Activated CD4-positive, alpha-beta T cell treated with anti-CD3 and anti-CD28 coated beads for 36 hours (primary cell): ENCODE data around the gene SPACA5B. TPM values are rescaled to one million over a fixed set of nuclear protein-coding genes. Genes with fewer than 3 reads are reported as not detected.
"Not testable (repeated sequence)": the region's sequence is repeated elsewhere in the genome, so short reads cannot be mapped to it uniquely, and the experiment has no call there.

ENCODE experiments used
- ATAC-seq: fragments of 200-7000 bp; cut with Tn5 transposase; one replicate; pipeline ENCODE4 v1.10.0; 2021; ENCODE audit warnings: mild to moderate bottlenecking, moderate library complexity
- CTCF ChIA-PET: fragments of 350-600 bp; sonication (Branson Sonifier 250); formaldehyde crosslinking; loops from one replicate; lab custom pipeline; 2021; ENCODE audit warnings: antibody characterized with exemption; lab: Charles Lee
- POLR2A ChIA-PET: fragments of 350-600 bp; sonication (Branson Sonifier 250); formaldehyde crosslinking; loops from one replicate; lab custom pipeline; 2021; ENCODE audit warnings: antibody characterized with exemption, inconsistent platforms; lab: Charles Lee
- DNase-seq: peaks from one replicate; pipeline ENCODE4 v3.0.0-alpha.2; 2020
- H3K27ac Mint-ChIP-seq: one replicate; pipeline ENCODE4 v1.8.0; 2021; ENCODE audit warnings: mixed read lengths
- H3K27me3 Mint-ChIP-seq: one replicate; pipeline ENCODE4 v1.8.0; 2021; ENCODE audit warnings: mixed read lengths
- H3K36me3 Mint-ChIP-seq: one replicate; pipeline ENCODE4 v1.8.0; 2021; ENCODE audit warnings: low read depth, mixed read lengths
- H3K4me1 Mint-ChIP-seq: one replicate; pipeline ENCODE4 v1.8.0; 2021; ENCODE audit warnings: mixed read lengths
- H3K4me3 Mint-ChIP-seq: one replicate; pipeline ENCODE4 v1.8.0; 2021; ENCODE audit warnings: mild to moderate bottlenecking, moderate library complexity, mixed read lengths
- H3K9me3 Mint-ChIP-seq: one replicate; pipeline ENCODE4 v1.8.0; 2021; ENCODE audit warnings: low read depth, mixed read lengths
- intact Hi-C, 2 experiments: fragments of 100-400 bp; cut with DNase I in 1 of 2; cut with micrococcal nuclease in 1 of 2; formaldehyde crosslinking; loops; one replicate each; pipeline versions ENCODE4 v1.14.2 to v1.15.1; 2022 to 2024; cut with DNase I, micrococcal nuclease
- total RNA-seq, 2 experiments: library from RNA; stranded (reverse); gene quantifications; one replicate each; pipeline ENCODE4 v1.2.3, GENCODE V29; 2021

The SPACA5B gene
- total RNA-seq, 2 experiments from 2014 or later = not detected

DNA sequence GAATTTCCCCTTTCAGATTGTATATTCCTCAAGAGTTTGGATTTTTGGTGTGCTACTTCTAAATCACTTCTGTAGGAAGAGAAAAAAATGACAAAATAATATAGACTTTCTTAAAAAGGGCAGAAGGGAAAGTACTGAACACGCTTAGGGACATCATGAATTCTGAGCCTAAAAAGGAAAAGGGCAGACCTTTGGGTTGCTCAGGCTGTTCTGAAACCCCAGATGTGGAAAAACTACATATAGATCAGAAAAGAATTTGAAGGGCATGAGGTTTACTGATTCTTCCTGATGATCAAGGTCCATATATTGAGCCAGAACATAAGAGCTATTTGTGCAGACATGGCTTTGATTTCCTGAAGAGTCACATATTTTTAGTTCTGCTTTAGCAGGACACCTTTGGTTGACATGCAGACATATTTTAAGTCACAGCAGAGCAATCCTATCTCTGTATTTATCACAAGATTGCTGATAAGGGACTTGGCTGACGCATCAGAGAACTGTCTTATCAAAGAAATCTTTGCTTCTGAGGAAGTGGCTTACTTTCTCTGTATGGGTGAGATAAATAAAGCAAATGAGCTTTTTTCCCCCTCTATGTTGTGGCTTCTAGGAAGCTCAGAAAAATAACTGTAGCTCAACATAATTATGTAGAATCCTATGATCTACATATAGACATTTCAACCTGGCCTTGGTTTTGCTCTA is 11.5 kb downstream of the SPACA5B start:
- peak; percentile 69 for ATAC-seq
- H3K36me3 Mint-ChIP-seq, H3K9me3 Mint-ChIP-seq, CTCF ChIA-PET, H3K4me3 Mint-ChIP-seq, POLR2A ChIA-PET, DNase-seq, H3K27ac Mint-ChIP-seq, intact Hi-C loops, H3K27me3 Mint-ChIP-seq: not testable (repeated sequence)
- H3K4me1 Mint-ChIP-seq = peaks cover 17% of the 10 kb centered on the region

- H3K27me3 Mint-ChIP-seq, CTCF ChIA-PET, intact Hi-C loops, H3K4me3 Mint-ChIP-seq, H3K36me3 Mint-ChIP-seq, POLR2A ChIA-PET, H3K27ac Mint-ChIP-seq, H3K9me3 Mint-ChIP-seq: not testable (repeated sequence)
- peak; percentile 54 for DNase-seq
- H3K4me1 Mint-ChIP-seq = peaks cover 17% of the 10 kb centered on the region
- peak; percentile 86 for ATAC-seq
Measured at GRCh38 chrX:48142697-48143096, 12.3 kb downstream of the SPACA5B start.

- no peaks in the 10 kb centered on the region for H3K4me1 Mint-ChIP-seq
- no peaks in the 10 kb centered on the region for H3K36me3 Mint-ChIP-seq
- intact Hi-C loops = no loop called here
- ATAC-seq (no peak), DNase-seq (no peak)
- H3K4me3 Mint-ChIP-seq = no peak overlapping the region
- POLR2A ChIA-PET = no interaction called here
- no peaks in the 10 kb centered on the region for H3K27me3 Mint-ChIP-seq
- H3K27ac Mint-ChIP-seq = no peak overlapping the region
- CTCF ChIA-PET = no interaction called here
- H3K9me3 Mint-ChIP-seq = no peaks in the 10 kb centered on the region
Measured at GRCh38 chrX:48153769-48154168, 23.3 kb downstream of the SPACA5B start.

- Mint-ChIP-seq H3K4me3 (no peak overlapping the region), H3K36me3 (no peaks in the 10 kb centered on the region), H3K27me3 (no peaks in the 10 kb centered on the region), H3K27ac (no peak overlapping the region), H3K4me1 (no peaks in the 10 kb centered on the region), H3K9me3 (no peaks in the 10 kb centered on the region)
- ATAC-seq = no peak
- intact Hi-C loops = no loop called here
- POLR2A ChIA-PET = no interaction called here
- CTCF ChIA-PET = no interaction called here
- DNase-seq = no peak
Measured at GRCh38 chrX:48154796-48155195, 24.4 kb downstream of the SPACA5B start.

- Mint-ChIP-seq H3K4me3 (no peak overlapping the region), H3K9me3 (no peaks in the 10 kb centered on the region), H3K27ac (no peak overlapping the region), H3K4me1 (no peaks in the 10 kb centered on the region), H3K27me3 (no peaks in the 10 kb centered on the region), H3K36me3 (no peaks in the 10 kb centered on the region)
- CTCF ChIA-PET = no interaction called here
- no peak for DNase-seq
- intact Hi-C loops = no loop called here
- POLR2A ChIA-PET = no interaction called here
- no peak for ATAC-seq
Measured at GRCh38 chrX:48156014-48156413, 25.6 kb downstream of the SPACA5B start.

GRCh38 chrX:48165241-48165640 is 34.8 kb downstream of the SPACA5B start:
- H3K27ac Mint-ChIP-seq = no peak overlapping the region
- no peak for DNase-seq
- intact Hi-C loops = no loop called here
- no peaks in the 10 kb centered on the region for H3K36me3 Mint-ChIP-seq
- no peak overlapping the region for H3K4me3 Mint-ChIP-seq
- CTCF ChIA-PET = no interaction called here
- H3K27me3 Mint-ChIP-seq = peaks cover 2% of the 10 kb centered on the region
- no peak for ATAC-seq
- no peaks in the 10 kb centered on the region for H3K9me3 Mint-ChIP-seq
- H3K4me1 Mint-ChIP-seq = no peaks in the 10 kb centered on the region
- POLR2A ChIA-PET = no interaction called here

DNA sequence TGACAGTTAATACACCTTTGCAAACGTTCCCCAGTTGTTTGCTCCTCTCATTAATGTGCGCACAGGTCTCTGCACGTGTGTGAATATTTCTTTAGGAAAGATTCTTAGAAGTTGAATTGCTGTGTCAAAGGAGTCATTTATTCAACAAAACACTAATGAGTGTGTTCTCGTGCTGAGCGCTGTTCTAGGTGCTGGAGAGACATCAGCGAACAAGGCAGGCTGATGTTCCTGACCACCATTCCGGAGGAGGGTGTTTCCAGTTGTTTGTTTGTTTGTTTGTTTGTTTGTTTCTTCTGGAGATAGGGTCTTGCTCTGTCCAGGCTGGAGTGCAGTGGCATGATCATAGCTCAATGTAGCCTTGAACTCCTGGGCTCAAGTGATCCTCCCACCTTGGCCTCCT is 35.9 kb downstream of the SPACA5B start:
- H3K36me3 Mint-ChIP-seq, H3K4me1 Mint-ChIP-seq, CTCF ChIA-PET, H3K4me3 Mint-ChIP-seq, H3K27me3 Mint-ChIP-seq, H3K27ac Mint-ChIP-seq, intact Hi-C loops, H3K9me3 Mint-ChIP-seq, POLR2A ChIA-PET, ATAC-seq, DNase-seq: not testable (repeated sequence)

DNA sequence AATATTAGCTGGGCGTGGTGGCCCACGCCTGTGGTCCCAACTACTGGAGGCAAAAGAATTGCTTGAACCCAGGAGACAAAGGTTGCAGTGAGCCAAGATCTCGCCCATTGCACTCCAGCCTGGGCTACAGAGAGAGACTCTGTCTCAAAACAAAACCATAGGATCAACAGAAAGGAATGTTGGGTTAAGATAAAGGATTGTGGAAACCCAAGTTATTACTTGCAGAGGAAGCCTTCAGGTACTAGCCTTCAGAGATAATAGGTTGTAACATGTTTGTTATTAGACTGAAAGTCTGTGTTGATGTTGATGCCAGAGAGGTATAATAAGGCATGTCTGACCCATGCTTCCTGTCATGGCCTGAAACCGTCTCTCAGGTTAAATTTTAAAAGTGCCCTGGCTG is 49.3 kb downstream of the SPACA5B start:
- CTCF ChIA-PET = no interaction called here
- POLR2A ChIA-PET = no interaction called here
- Mint-ChIP-seq H3K27ac (no peak overlapping the region), H3K36me3 (no peaks in the 10 kb centered on the region), H3K4me1 (no peaks in the 10 kb centered on the region), H3K4me3 (no peak overlapping the region), H3K9me3 (no peaks in the 10 kb centered on the region), H3K27me3 (no peaks in the 10 kb centered on the region)
- intact Hi-C loops = no loop called here
- ATAC-seq = no peak
- no peak for DNase-seq

GRCh38 chrX:48180811-48181210 is 50.4 kb downstream of the SPACA5B start:
- intact Hi-C loops = no loop called here
- no peaks in the 10 kb centered on the region for H3K9me3 Mint-ChIP-seq

GRCh38 chrX:48181882-48182281 is 51.5 kb downstream of the SPACA5B start:
- ATAC-seq, H3K36me3 Mint-ChIP-seq, intact Hi-C loops, H3K27me3 Mint-ChIP-seq, H3K27ac Mint-ChIP-seq, H3K4me3 Mint-ChIP-seq, H3K4me1 Mint-ChIP-seq, DNase-seq, H3K9me3 Mint-ChIP-seq, CTCF ChIA-PET, POLR2A ChIA-PET: not testable (repeated sequence)

More at GRCh38 chrX:48180811-48181210, 50.4 kb downstream of the SPACA5B start:
- CTCF ChIA-PET = no interaction called here
- Mint-ChIP-seq H3K36me3 (no peaks in the 10 kb centered on the region), H3K27ac (no peak overlapping the region), H3K4me3 (no peak overlapping the region), H3K27me3 (no peaks in the 10 kb centered on the region), H3K4me1 (no peaks in the 10 kb centered on the region)
- POLR2A ChIA-PET = no interaction called here
- DNase-seq = no peak
- no peak for ATAC-seq
